A549 (cell line): ENCODE measurements around the gene GSS. TPM values are rescaled to one million over a fixed set of nuclear protein-coding genes. Genes with fewer than 3 reads are reported as not detected.

Source experiments
- ATAC-seq, 2 experiments: fragments of 200-7000 bp in 1 of 2; fragments of >200 bp in 1 of 2; cut with Nextera tagmentation in 1 of 2; cut with Tn5 transposase in 1 of 2; 3 replicates each; pipeline versions ENCODE4 v1.8.0 to v1.9.1; 2018 to 2020; ENCODE audit warnings: mild to moderate bottlenecking in 1 of 2, moderate library complexity in 1 of 2
- CTCF ChIA-PET: fragments of 300-600 bp; sonication (Branson Sonifier 250); formaldehyde crosslinking; extraction: SDS; loops from one replicate; lab custom pipeline; 2021; ENCODE audit warnings: antibody characterized with exemption, inconsistent platforms; lab: Yijun Ruan, JAX
- POLR2A ChIA-PET: fragments of 350-600 bp; formaldehyde crosslinking; extraction: SDS; loops from one replicate; lab custom pipeline; 2021; ENCODE audit warnings: antibody characterized with exemption, inconsistent platforms; lab: Yijun Ruan, JAX
- DNase-seq, 2 experiments: peaks; one replicate each; pipeline versions ENCODE4 v3.0.0 to v3.0.0-alpha.2; 2011 to 2016; ENCODE audit warnings: low read depth in 1 of 2, low spot score in 1 of 2
- FAIRE-seq: peaks from 2 replicates; lab custom pipeline; 2011; peaks lifted over from hg19 to GRCh38; lab: Jason Lieb, UNC
- H3K27ac ChIP-seq, 2 experiments: fragments of >200 bp; sonication (Bioruptor Twin); formaldehyde crosslinking; 3 replicates each; pipeline ENCODE4 v1.5.1; 2016 to 2017
- H3K4me1 ChIP-seq: fragments of >200 bp; sonication (Bioruptor Twin); formaldehyde crosslinking; 3 replicates; pipeline ENCODE4 v1.6.1; 2016
- H3K4me2 ChIP-seq: fragments of >200 bp; sonication (Bioruptor Twin); formaldehyde crosslinking; 3 replicates; pipeline ENCODE4 v1.6.1; 2016
- H3K4me3 ChIP-seq: fragments of >200 bp; sonication (Bioruptor Twin); formaldehyde crosslinking; 3 replicates; pipeline ENCODE4 v1.5.1; 2016
- H3K9me3 ChIP-seq: fragments of >200 bp; sonication (Bioruptor Twin); formaldehyde crosslinking; 3 replicates; pipeline ENCODE4 v1.6.1; 2016
- CBX2 ChIP-seq: fragments of 200-600 bp; sonication (generic); IDR thresholded peaks from 2 replicates; pipeline ENCODE4 v1.6.1; 2016; ENCODE audit warnings: low read depth, mild to moderate bottlenecking, borderline replicate concordance
- CBX8 ChIP-seq: fragments of 200-600 bp; sonication (generic); IDR thresholded peaks from 2 replicates; pipeline ENCODE4 v1.6.1; 2016
- CEBPB ChIP-seq, 2 experiments: fragments of >200 bp in 1 of 2; sonication (Bioruptor Twin) in 1 of 2; formaldehyde crosslinking in 1 of 2; IDR thresholded peaks; 2 replicates each; pipeline ENCODE4 v1.6.1; 2012 to 2016
- EHF ChIP-seq: fragments of 250-450 bp; sonication (Bioruptor Pico); IDR thresholded peaks from 2 replicates; pipeline ENCODE4 v1.5.0; 2020; ENCODE audit warnings: mild to moderate bottlenecking
- EP300 ChIP-seq, 2 experiments: fragments of >200 bp; sonication (Bioruptor Twin); formaldehyde crosslinking; IDR thresholded peaks; 2 replicates in 1 of 2; 3 replicates in 1 of 2; pipeline ENCODE4 v1.6.1; 2016 to 2017
- ESRRA ChIP-seq: fragments of 150-350 bp; IDR thresholded peaks from 2 replicates; pipeline ENCODE4 v1.6.1; 2014; ENCODE audit warnings: mild to moderate bottlenecking, low read length, borderline replicate concordance
- FOSL2 ChIP-seq, 2 experiments: fragments of 450-650 bp in 1 of 2; fragments of >200 bp in 1 of 2; sonication (Bioruptor Twin) in 1 of 2; formaldehyde crosslinking; IDR thresholded peaks; 2 replicates each; pipeline versions ENCODE4 v1.5.0 to v1.6.1; 2016 to 2020; ENCODE audit warnings: mild to moderate bottlenecking in 1 of 2, moderate library complexity in 1 of 2
- GATA3 ChIP-seq: IDR thresholded peaks from 2 replicates; pipeline ENCODE4 v1.6.1; 2012; ENCODE audit warnings: borderline replicate concordance
- HOXA7 ChIP-seq: fragments of 250-450 bp; sonication (Bioruptor Pico); IDR thresholded peaks from 2 replicates; pipeline ENCODE4 v1.5.0; 2020; ENCODE audit warnings: mild to moderate bottlenecking, moderate library complexity
- JUN ChIP-seq, 2 experiments: fragments of >200 bp; sonication (Bioruptor Twin); formaldehyde crosslinking; IDR thresholded peaks; 2 replicates in 1 of 2; 3 replicates in 1 of 2; pipeline ENCODE4 v1.6.1; 2016 to 2017
- JUNB ChIP-seq: fragments of >200 bp; sonication (Bioruptor Twin); formaldehyde crosslinking; IDR thresholded peaks from 2 replicates; pipeline ENCODE4 v1.6.1; 2016
- KDM1A ChIP-seq: fragments of 200-600 bp; sonication (generic); IDR thresholded peaks from 2 replicates; pipeline ENCODE4 v1.6.1; 2016; ENCODE audit warnings: low read depth, mild to moderate bottlenecking
- KDM5A ChIP-seq: fragments of 200-600 bp; sonication (generic); IDR thresholded peaks from 2 replicates; pipeline ENCODE4 v1.6.1; 2016; ENCODE audit warnings: antibody characterized with exemption, mild to moderate bottlenecking
- MYC ChIP-seq: IDR thresholded peaks from 2 replicates; pipeline ENCODE4 v1.6.1; 2012; ENCODE audit warnings: mild to moderate bottlenecking, inconsistent platforms, low read length, improper control_type of control experiment, borderline replicate concordance
- NFE2L2 ChIP-seq: fragments of 150-350 bp; conservative IDR thresholded peaks from 2 replicates; pipeline ENCODE4 v1.6.1; 2014; ENCODE audit warnings: low read length
- NPAS2 ChIP-seq: fragments of 250-450 bp; sonication (Bioruptor Pico); IDR thresholded peaks from 2 replicates; pipeline ENCODE4 v1.8.0; 2022; ENCODE audit warnings: mild to moderate bottlenecking, moderate library complexity, borderline replicate concordance
- NR3C1 ChIP-seq: fragments of >200 bp; sonication (Bioruptor Twin); formaldehyde crosslinking; IDR thresholded peaks from 3 replicates; pipeline ENCODE4 v1.6.1; 2017
- PHF8 ChIP-seq: fragments of 200-600 bp; sonication (generic); IDR thresholded peaks from 2 replicates; pipeline ENCODE4 v1.6.1; 2016; ENCODE audit warnings: low read depth, mild to moderate bottlenecking, antibody characterized with exemption, moderate library complexity, borderline replicate concordance
- POLR2AphosphoS2 ChIP-seq: conservative IDR thresholded peaks from 2 replicates; pipeline ENCODE4 v1.6.1; 2012; ENCODE audit warnings: low read length, improper control_type of control experiment, inconsistent platforms
- RARB ChIP-seq: fragments of 250-450 bp; sonication (Bioruptor Pico); IDR thresholded peaks from 2 replicates; pipeline ENCODE4 v1.8.0; 2021; ENCODE audit warnings: mild to moderate bottlenecking, moderate library complexity
- SMC3 ChIP-seq: fragments of >200 bp; sonication (Bioruptor Twin); formaldehyde crosslinking; IDR thresholded peaks from 3 replicates; pipeline ENCODE4 v1.6.1; 2018; ENCODE audit warnings: inconsistent platforms
- TP53 ChIP-seq: fragments of 250-450 bp; sonication (Bioruptor Pico); IDR thresholded peaks from 2 replicates; pipeline ENCODE4 v1.5.0; 2021; ENCODE audit warnings: mild to moderate bottlenecking, moderate library complexity
- ZC3H11A ChIP-seq: fragments of 450-650 bp; IDR thresholded peaks from 2 replicates; pipeline ENCODE4 v1.6.1; 2014; ENCODE audit warnings: antibody characterized with exemption, mild to moderate bottlenecking
- ZFP36 ChIP-seq: fragments of 450-650 bp; IDR thresholded peaks from 2 replicates; pipeline ENCODE4 v1.6.1; 2014; ENCODE audit warnings: borderline replicate concordance; ENCODE audit not compliant: partially characterized antibody
- WGBS: methylation state at CpG from one replicate; pipeline ENCODE4 v1.1.6; 2017; ENCODE audit errors: missing lambda C conversion rate; 5-methylcytosine and 5-hydroxymethylcytosine counted together
- polyA plus RNA-seq, 4 experiments: library from polyadenylated mRNA; depleted of rRNA in 3 of 4; stranded (reverse); fragments of >200 nt; fragmentation: RNase III in 1 of 4; extraction: RNeasy Plus Mini Kit Qiagen cat#74134 plus additional on column Dnase treatment in 1 of 4; gene quantifications; 2 replicates in 3 of 4; 3 replicates in 1 of 4; pipeline ENCODE4 v1.2.3, GENCODE V29; 2011 to 2017
- TF ChIP-seq, protein P1 (sequence below): IDR thresholded peaks from 2 replicates; pipeline ENCODE4 v1.6.1; 2012
- TF ChIP-seq, protein P2 (sequence below): fragments of >200 bp; sonication (Bioruptor Twin); formaldehyde crosslinking; IDR thresholded peaks from 2 replicates; pipeline ENCODE4 v1.6.1; 2016
- TF ChIP-seq, protein P3 (sequence below): fragments of 150-350 bp; IDR thresholded peaks from 2 replicates; pipeline ENCODE4 v1.6.1; 2014; ENCODE audit warnings: low read depth, mild to moderate bottlenecking, low read length

GSS gene
- polyA plus RNA-seq, 2 of the 4 experiments (the other 2 are of a cell fraction), result 57.1 to 92.4 TPM

DNA sequence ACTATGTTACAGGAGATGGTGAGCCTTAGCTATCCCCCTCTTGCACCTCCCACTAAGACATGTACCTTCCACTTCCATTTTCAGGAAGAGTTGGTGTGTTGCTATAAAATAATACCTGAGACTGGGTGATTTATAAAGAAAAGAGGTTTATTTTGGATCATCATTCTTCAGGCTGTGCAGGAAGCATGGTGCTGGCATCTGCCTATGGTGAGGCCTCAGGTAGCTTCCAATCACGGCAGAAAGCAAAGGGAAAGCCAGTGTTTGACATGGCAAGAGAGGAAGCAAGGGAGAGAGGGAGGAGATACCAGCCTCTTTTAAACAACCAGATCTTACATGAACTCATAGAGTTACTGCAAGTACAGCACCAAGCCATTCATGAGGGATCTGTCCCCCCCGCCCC is 32.2 kb downstream of the GSS start:
- 90% methylated on average over 2 of the region's 2 CpGs for WGBS
- DNase-seq, result no peak
- POLR2A ChIA-PET, result no interaction called here
- Histone ChIP-seq H3K4me1 (peaks cover 16% of the 10 kb centered on the region), H3K4me3 (no peak overlapping the region), H3K27ac (peak overlapping the region in 1 of 2 experiments; percentile 52; a peak in 3 of 6 replicates), H3K4me2 (peak overlapping the region; percentile 42; the same call in 2 of the 3 replicates), H3K9me3 (peaks cover 8% of the 10 kb centered on the region; the same call in 2 of the 3 replicates)
- CTCF ChIA-PET, result interaction anchor here (1.3 to 1.7 kb wide), 2 partner anchors 11 to 49 kb away, joined by 4 to 6 read pairs; no protein-coding TSS in a partner anchor
- no peak for ATAC-seq
- no peak for TF ChIP-seq CBX2
- TF ChIP-seq RARB (CRISPR knock-in tag), result no peak
- TF ChIP-seq ESRRA, result no peak
- TF ChIP-seq, protein P1, sequence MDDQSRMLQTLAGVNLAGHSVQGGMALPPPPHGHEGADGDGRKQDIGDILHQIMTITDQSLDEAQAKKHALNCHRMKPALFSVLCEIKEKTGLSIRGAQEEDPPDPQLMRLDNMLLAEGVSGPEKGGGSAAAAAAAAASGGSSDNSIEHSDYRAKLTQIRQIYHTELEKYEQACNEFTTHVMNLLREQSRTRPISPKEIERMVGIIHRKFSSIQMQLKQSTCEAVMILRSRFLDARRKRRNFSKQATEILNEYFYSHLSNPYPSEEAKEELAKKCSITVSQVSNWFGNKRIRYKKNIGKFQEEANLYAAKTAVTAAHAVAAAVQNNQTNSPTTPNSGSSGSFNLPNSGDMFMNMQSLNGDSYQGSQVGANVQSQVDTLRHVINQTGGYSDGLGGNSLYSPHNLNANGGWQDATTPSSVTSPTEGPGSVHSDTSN, result no peak
- TF ChIP-seq TP53 (CRISPR knock-in tag), result no peak
- no peak for FAIRE-seq

DNA sequence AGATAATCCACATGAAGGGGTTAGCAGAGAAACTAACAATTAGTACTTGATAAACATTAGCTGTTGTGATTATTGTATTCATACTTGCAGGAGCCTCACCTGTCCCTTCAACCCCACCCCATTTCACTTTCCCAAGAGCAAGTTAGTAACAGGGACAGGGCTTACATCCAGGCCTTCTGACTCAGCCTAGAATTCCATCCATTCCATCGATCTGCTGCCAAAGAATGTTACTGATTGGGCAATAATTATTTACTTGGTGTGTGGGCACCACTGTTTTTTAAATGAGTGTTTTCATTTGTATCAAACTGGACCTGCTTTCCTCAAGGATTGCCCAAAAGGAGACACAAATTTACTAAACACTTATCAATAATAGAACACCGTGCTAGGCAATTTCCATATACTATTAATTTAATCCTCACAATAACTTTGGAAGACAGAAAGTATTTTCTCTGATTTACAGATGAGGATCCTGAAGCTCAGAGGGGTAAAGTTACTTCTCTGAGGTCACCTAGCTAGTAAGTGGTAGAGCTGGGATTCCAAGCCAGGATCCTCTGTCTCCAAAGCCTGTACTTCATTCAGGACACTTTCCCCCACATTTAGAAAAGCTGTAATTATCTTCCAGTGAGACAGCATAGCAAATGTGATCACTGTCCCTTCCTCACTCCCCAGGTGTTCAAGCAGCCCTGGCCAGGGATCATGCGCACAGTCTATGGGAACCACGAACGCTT is 32.8 kb downstream of the GSS start:
- Histone ChIP-seq H3K27ac (peak overlapping the region in 1 of 2 experiments; percentile 73; a peak in 3 of 6 replicates), H3K4me1 (peaks cover 16% of the 10 kb centered on the region), H3K4me3 (no peak overlapping the region), H3K4me2 (peak overlapping the region; percentile 42), H3K9me3 (peaks cover 8% of the 10 kb centered on the region; the same call in 2 of the 3 replicates)
- FAIRE-seq (peak; percentile 32), ATAC-seq (peak; percentile 71 to 83; a peak in 5 of 6 replicates), DNase-seq (peak; percentile 60 to 61)
- ChIA-PET POLR2A (no interaction called here), CTCF (interaction anchor here (1.3 to 1.7 kb wide), 2 partner anchors 12 to 48 kb away, joined by 4 to 6 read pairs; no protein-coding TSS in a partner anchor)
- 70% methylated on average over 5 of the region's 5 CpGs for WGBS
- TF ChIP-seq POLR2AphosphoS2 (no peak), KDM1A (no peak), EHF (no peak), MYC (no peak), FOSL2 (IDR thresholded peaks at IDR 0.05) (peak; percentile 41), FOSL2 (CRISPR knock-in tag; IDR thresholded peaks at IDR 0.05) (peak; percentile 62), CBX2 (no peak), NFE2L2 (no peak), JUNB (peak; percentile 63), ZC3H11A (no peak), CEBPB (IDR thresholded peaks at IDR 0.05) (peak; percentile 85 to 95), CBX8 (no peak), SMC3 (no peak), PHF8 (no peak), GATA3 (peak; percentile 21; the same call in 1 of the 2 replicates), ZFP36 (no peak), NPAS2 (CRISPR knock-in tag) (no peak), NR3C1 (no peak), JUN (IDR thresholded peaks at IDR 0.05) (peak in 1 of 2 experiments; percentile 55; a peak in 2 of 5 replicates), KDM5A (no peak), EP300 (IDR thresholded peaks at IDR 0.05) (peak in 1 of 2 experiments; percentile 25; a peak in 1 of 5 replicates), HOXA7 (CRISPR knock-in tag) (no peak)
- TF ChIP-seq, protein P2, sequence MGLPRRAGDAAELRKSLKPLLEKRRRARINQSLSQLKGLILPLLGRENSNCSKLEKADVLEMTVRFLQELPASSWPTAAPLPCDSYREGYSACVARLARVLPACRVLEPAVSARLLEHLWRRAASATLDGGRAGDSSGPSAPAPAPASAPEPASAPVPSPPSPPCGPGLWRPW, result peak; percentile 35; the same call in 1 of the 2 replicates
- TF ChIP-seq, protein P3, sequence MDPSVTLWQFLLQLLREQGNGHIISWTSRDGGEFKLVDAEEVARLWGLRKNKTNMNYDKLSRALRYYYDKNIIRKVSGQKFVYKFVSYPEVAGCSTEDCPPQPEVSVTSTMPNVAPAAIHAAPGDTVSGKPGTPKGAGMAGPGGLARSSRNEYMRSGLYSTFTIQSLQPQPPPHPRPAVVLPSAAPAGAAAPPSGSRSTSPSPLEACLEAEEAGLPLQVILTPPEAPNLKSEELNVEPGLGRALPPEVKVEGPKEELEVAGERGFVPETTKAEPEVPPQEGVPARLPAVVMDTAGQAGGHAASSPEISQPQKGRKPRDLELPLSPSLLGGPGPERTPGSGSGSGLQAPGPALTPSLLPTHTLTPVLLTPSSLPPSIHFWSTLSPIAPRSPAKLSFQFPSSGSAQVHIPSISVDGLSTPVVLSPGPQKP, result no peak
- TF ChIP-seq, all 56 proteins: peak for 7
